BJ (cell line): ENCODE results near the gene CTTN. TPM values are rescaled to one million over a fixed set of nuclear protein-coding genes. Genes with fewer than 3 reads are reported as not detected.

Experiments
- CTCF ChIA-PET: fragments of 350-600 bp; formaldehyde crosslinking; extraction: SDS; loops from one replicate; lab custom pipeline; 2021; ENCODE audit warnings: antibody characterized with exemption, inconsistent platforms; lab: Yijun Ruan, JAX
- POLR2A ChIA-PET: fragments of 300-600 bp; sonication (Branson Sonifier 250); formaldehyde crosslinking; extraction: SDS; loops from one replicate; lab custom pipeline; 2021; ENCODE audit warnings: antibody characterized with exemption; lab: Charles Lee
- DNase-seq: peaks from one replicate; pipeline ENCODE4 v3.0.0-alpha.2; 2011; ENCODE audit warnings: low read depth
- H3K27me3 ChIP-seq: 2 replicates; pipeline ENCODE4 v1.6.0; 2011; ENCODE audit warnings: low read length; ENCODE audit not compliant: control insufficient read depth, insufficient read depth
- H3K36me3 ChIP-seq: 2 replicates; pipeline ENCODE4 v1.5.1; 2011; ENCODE audit warnings: low read length; ENCODE audit not compliant: control insufficient read depth, insufficient read depth
- H3K4me3 ChIP-seq: 2 replicates; pipeline ENCODE4 v1.5.1; 2011; ENCODE audit warnings: low read depth, mild to moderate bottlenecking, control low read depth, low read length
- CTCF ChIP-seq: IDR thresholded peaks from 2 replicates; pipeline ENCODE4 v1.5.1; 2011; ENCODE audit warnings: low read depth, mild to moderate bottlenecking, control low read depth, inconsistent platforms, low read length, moderate library complexity; ENCODE audit not compliant: insufficient read depth
- polyA plus RNA-seq: library from polyadenylated mRNA; depleted of rRNA; stranded (reverse); fragments of >200 nt; gene quantifications from 2 replicates; pipeline ENCODE4 v1.2.3, GENCODE V29; 2011

Gene CTTN
- polyA plus RNA-seq, 1 experiment = 166 TPM

- Histone ChIP-seq H3K4me3 (no peak overlapping the region), H3K27me3 (no peaks in the 10 kb centered on the region), H3K36me3 (peaks cover 14% of the 10 kb centered on the region)
- TF ChIP-seq CTCF = no peak
- DNase-seq = no peak
- ChIA-PET CTCF (no interaction called here), POLR2A (no interaction called here)
Measured at GRCh38 chr11:70360211-70360610, 38.1 kb upstream of the CTTN start.

GRCh38 chr11:70364178-70364577, 34.2 kb upstream of the CTTN start:
- H3K4me3 ChIP-seq = no peak overlapping the region
- CTCF ChIA-PET = no interaction called here
- POLR2A ChIA-PET = no interaction called here
- no peak for TF ChIP-seq CTCF
- H3K36me3 ChIP-seq = peaks cover 6% of the 10 kb centered on the region
- no peak for DNase-seq
- H3K27me3 ChIP-seq = no peaks in the 10 kb centered on the region

GRCh38 chr11:70364745-70365543, 33.4 kb upstream of the CTTN start:
- no peak for DNase-seq
- TF ChIP-seq CTCF = no peak
- peaks cover 4% of the 10 kb centered on the region for H3K36me3 ChIP-seq
- no peaks in the 10 kb centered on the region for H3K27me3 ChIP-seq
- H3K4me3 ChIP-seq = no peak overlapping the region
- POLR2A ChIA-PET = no interaction called here
- CTCF ChIA-PET = no interaction called here

- ChIA-PET POLR2A (no interaction called here), CTCF (interaction anchor here (1.0 kb wide), 1 partner anchor 13 kb away, joined by 3 read pairs; no protein-coding TSS in a partner anchor)
- no peak for DNase-seq
- no peak for TF ChIP-seq CTCF
- Histone ChIP-seq H3K27me3 (no peaks in the 10 kb centered on the region), H3K4me3 (no peak overlapping the region), H3K36me3 (peaks cover 2% of the 10 kb centered on the region)
Measured at GRCh38 chr11:70365544-70365927, 32.8 kb upstream of the CTTN start.

- no peak for DNase-seq
- ChIA-PET CTCF (interaction anchor here (1.0 kb wide), 1 partner anchor 12 kb away, joined by 3 read pairs; no protein-coding TSS in a partner anchor), POLR2A (no interaction called here)
- no peaks in the 10 kb centered on the region for H3K27me3 ChIP-seq
- H3K36me3 ChIP-seq = peaks cover 2% of the 10 kb centered on the region
- no peak for TF ChIP-seq CTCF
- H3K4me3 ChIP-seq = no peak overlapping the region
Measured at GRCh38 chr11:70367071-70367470, 31.3 kb upstream of the CTTN start.
